Neural cell (in vitro differentiated cells): ENCODE data around the gene CD300A.
"Not testable (repeated sequence)": the region's sequence is repeated elsewhere in the genome, so short reads cannot be mapped to it uniquely, and the experiment has no call there.

Experiments used
- CTCF ChIP-seq: fragments of 450-650 bp; IDR thresholded peaks from 2 replicates; pipeline ENCODE4 v1.5.1; 2014; ENCODE audit warnings: antibody characterized with exemption, mild to moderate bottlenecking, moderate library complexity; ENCODE audit not compliant: poor library complexity, severe bottlenecking
- EP300 ChIP-seq: fragments of 450-650 bp; conservative IDR thresholded peaks from 2 replicates; pipeline ENCODE4 v1.6.1; 2014; ENCODE audit warnings: antibody characterized with exemption, mild to moderate bottlenecking, moderate library complexity; ENCODE audit not compliant: poor library complexity, severe bottlenecking
- EZH2 ChIP-seq: fragments of 200-600, 300-800 bp; shearing (Covaris generic), sonication (generic); IDR thresholded peaks from 2 replicates; pipeline ENCODE4 v1.6.1; 2014; ENCODE audit warnings: antibody characterized with exemption, low read length, borderline replicate concordance, mild to moderate bottlenecking; ENCODE audit not compliant: insufficient read depth, poor library complexity, severe bottlenecking
- POLR2AphosphoS5 ChIP-seq: IDR thresholded peaks from 2 replicates; pipeline ENCODE4 v1.6.1; 2012
- RAD21 ChIP-seq: fragments of 450-650 bp; conservative IDR thresholded peaks from 2 replicates; pipeline ENCODE4 v1.6.1; 2014; ENCODE audit warnings: antibody characterized with exemption, mild to moderate bottlenecking, moderate library complexity
- TAF1 ChIP-seq: IDR thresholded peaks from 2 replicates; pipeline ENCODE4 v1.6.1; 2012; ENCODE audit warnings: low read depth
- TF ChIP-seq, protein P1 (sequence below): IDR thresholded peaks from 2 replicates; pipeline ENCODE4 v1.6.1; 2012; ENCODE audit warnings: borderline replicate concordance

DNA sequence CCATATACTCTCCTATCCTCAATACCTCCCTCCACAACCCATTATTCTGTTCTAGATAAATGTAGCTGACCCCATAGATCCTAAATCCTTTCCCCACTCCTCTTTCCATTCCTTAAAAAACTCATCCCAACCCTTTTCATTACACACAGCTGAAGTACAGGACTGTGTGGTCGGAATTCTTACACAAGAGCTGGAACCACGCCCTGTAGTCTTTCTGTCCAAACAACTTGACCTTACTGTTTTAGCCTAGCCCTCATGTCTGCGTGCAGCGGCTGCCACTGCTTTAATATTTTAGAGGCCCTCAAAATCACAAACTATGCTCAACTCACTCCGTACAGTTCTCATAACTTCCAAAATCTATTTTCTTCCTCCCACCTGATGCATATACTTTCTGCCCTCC, 37.5 kb downstream of the CD300A start:
- not testable (repeated sequence) for TF ChIP-seq CTCF, RAD21, EZH2, TAF1, EP300, POLR2AphosphoS5
- TF ChIP-seq, protein P1, sequence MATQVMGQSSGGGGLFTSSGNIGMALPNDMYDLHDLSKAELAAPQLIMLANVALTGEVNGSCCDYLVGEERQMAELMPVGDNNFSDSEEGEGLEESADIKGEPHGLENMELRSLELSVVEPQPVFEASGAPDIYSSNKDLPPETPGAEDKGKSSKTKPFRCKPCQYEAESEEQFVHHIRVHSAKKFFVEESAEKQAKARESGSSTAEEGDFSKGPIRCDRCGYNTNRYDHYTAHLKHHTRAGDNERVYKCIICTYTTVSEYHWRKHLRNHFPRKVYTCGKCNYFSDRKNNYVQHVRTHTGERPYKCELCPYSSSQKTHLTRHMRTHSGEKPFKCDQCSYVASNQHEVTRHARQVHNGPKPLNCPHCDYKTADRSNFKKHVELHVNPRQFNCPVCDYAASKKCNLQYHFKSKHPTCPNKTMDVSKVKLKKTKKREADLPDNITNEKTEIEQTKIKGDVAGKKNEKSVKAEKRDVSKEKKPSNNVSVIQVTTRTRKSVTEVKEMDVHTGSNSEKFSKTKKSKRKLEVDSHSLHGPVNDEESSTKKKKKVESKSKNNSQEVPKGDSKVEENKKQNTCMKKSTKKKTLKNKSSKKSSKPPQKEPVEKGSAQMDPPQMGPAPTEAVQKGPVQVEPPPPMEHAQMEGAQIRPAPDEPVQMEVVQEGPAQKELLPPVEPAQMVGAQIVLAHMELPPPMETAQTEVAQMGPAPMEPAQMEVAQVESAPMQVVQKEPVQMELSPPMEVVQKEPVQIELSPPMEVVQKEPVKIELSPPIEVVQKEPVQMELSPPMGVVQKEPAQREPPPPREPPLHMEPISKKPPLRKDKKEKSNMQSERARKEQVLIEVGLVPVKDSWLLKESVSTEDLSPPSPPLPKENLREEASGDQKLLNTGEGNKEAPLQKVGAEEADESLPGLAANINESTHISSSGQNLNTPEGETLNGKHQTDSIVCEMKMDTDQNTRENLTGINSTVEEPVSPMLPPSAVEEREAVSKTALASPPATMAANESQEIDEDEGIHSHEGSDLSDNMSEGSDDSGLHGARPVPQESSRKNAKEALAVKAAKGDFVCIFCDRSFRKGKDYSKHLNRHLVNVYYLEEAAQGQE, result not testable (repeated sequence)
